Keratinocyte (primary cell): ENCODE data around the gene RNF38.

ENCODE experiments used
- CTCF ChIP-seq, 3 experiments: IDR thresholded peaks in 1 of 3; conservative IDR thresholded peaks in 1 of 3; optimal IDR thresholded peaks in 1 of 3; 2 replicates in 2 of 3; 3 replicates in 1 of 3; pipeline versions ENCODE3 to v1.5.1; 2011; ENCODE audit warnings: low read length in 3 of 3, mild to moderate bottlenecking in 3 of 3, moderate library complexity in 2 of 3, control low read depth in 1 of 3, inconsistent platforms in 1 of 3; ENCODE audit not compliant: insufficient read depth in 2 of 3; ENCODE audit errors: extremely low read depth in 1 of 3
- EZH2 ChIP-seq: IDR thresholded peaks from one replicate; pipeline ENCODE4 v1.6.1; 2012; ENCODE audit warnings: inconsistent platforms, mild to moderate bottlenecking, low read length, moderate library complexity

GRCh38 chr9:36316611-36317317 is 83.3 kb downstream of the RNF38 start:
- no peak for TF ChIP-seq CTCF (optimal IDR thresholded peaks at IDR 0.05 in 1 of 3, IDR thresholded peaks at IDR 0.05 in 1 of 3, conservative IDR thresholded peaks at IDR 0.05 in 1 of 3; ENCODE audit: extremely low read depth in 1 of 3, insufficient read depth in 2 of 3, low read length in 3 of 3)
- no peak for TF ChIP-seq EZH2
